GM12891 (cell line): ENCODE measurements around the gene NLRP6.

Experiments used
- PAX5 ChIP-seq: IDR thresholded peaks from 2 replicates; pipeline ENCODE4 v1.6.1; 2011; ENCODE audit warnings: low read length, moderate library complexity, mild to moderate bottlenecking; ENCODE audit not compliant: insufficient read depth, severe bottlenecking
- POLR2A ChIP-seq: IDR thresholded peaks from 2 replicates; pipeline ENCODE4 v1.6.1; 2011; ENCODE audit warnings: low read depth, low read length, control low read depth
- POLR2AphosphoS5 ChIP-seq: IDR thresholded peaks from 2 replicates; pipeline ENCODE4 v1.6.1; 2011; ENCODE audit warnings: low read depth, low read length, control low read depth
- POU2F2 ChIP-seq: IDR thresholded peaks from 2 replicates; pipeline ENCODE4 v1.6.1; 2011; ENCODE audit warnings: low read depth, mild to moderate bottlenecking, control low read depth, low read length, moderate library complexity
- SPI1 ChIP-seq: IDR thresholded peaks from 2 replicates; pipeline ENCODE4 v1.6.1; 2011; ENCODE audit warnings: low read depth, low read length, control low read depth
- TAF1 ChIP-seq: IDR thresholded peaks from 2 replicates; pipeline ENCODE4 v1.6.1; 2011; ENCODE audit warnings: low read depth, low read length, control low read depth

GRCh38 chr11:327581-327923 lies 49.3 kb downstream of the NLRP6 start:
- no peak for TF ChIP-seq SPI1
- no peak for TF ChIP-seq POLR2AphosphoS5
- TF ChIP-seq POLR2A: no peak
- no peak for TF ChIP-seq PAX5
- no peak for TF ChIP-seq TAF1
- no peak for TF ChIP-seq POU2F2
